ENCODE data around the gene RPS15.

DNA sequence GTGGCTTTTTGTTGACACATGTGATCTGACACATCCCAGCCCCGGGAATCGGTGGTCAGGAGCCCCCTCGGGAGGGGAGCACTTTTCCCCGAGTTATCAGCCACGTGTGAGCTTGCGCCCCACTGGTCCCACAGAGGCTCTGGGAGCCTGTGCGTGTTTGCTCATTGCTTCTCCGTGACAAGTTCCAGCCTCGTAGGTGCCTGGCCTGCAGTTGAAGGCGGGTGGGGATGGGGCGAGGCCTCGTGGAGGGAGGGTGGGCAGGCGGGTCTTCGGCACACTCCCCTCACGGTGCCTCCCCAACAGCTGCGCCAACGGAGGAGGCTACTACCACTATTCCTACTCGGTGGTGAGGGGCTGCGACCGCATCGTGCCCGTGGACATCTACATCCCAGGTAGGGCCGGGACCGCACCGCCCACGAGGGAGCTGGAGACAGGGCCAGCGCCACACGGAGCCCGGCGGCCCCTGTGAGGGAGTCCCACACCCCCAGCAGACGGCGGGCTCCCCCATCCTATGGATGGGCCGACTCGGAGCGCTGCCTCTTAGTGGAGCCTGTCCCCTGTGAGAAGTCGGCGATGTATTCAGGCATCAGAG is 45.2 kb upstream of the RPS15 start:
- no peak for TF ChIP-seq CTCF (conservative IDR thresholded peaks at IDR 0.05 in 1 of 2, IDR thresholded peaks at IDR 0.05 in 1 of 2; ENCODE audit: extremely low read depth in 1 of 2, insufficient read depth in 1 of 2, low read depth in 1 of 2, low read length in 2 of 2)
- no peak for TF ChIP-seq EZH2 (IDR thresholded peaks at IDR 0.05; ENCODE audit: borderline replicate concordance, low read length)
